Sciatic nerve (tissue), 2 donors: ENCODE measurements around the gene TMEM50B. TPM values are rescaled to one million over a fixed set of nuclear protein-coding genes. Genes with fewer than 3 reads are reported as not detected.

Experiments used
- ATAC-seq: fragments of 200-7000 bp; cut with Tn5 transposase; one replicate; pipeline ENCODE4 v1.9.1; 2020; ENCODE audit warnings: mild to moderate bottlenecking, moderate library complexity
- DNase-seq: peaks from one replicate; pipeline ENCODE4 v3.0.0-alpha.2; 2020; ENCODE audit warnings: low spot score
- intact Hi-C: fragments of 100-400 bp; cut with DNase I; formaldehyde crosslinking; loops from one replicate; pipeline ENCODE4 v1.14.2; 2022
- total RNA-seq: library from RNA; stranded (reverse); fragmentation: NEBNext Ultra II Directional; extraction: Animal tissue kit (Norgen Biotek cat#: 25700); gene quantifications from one replicate; pipeline ENCODE4 v1.2.1, GENCODE V29; 2021
- donor health status: DM: no; HTN: no; CAD: no.
- donor health status: DM: no; HTN: no; CAD: no.

TMEM50B gene
- total RNA-seq, 1 donor from 2014 or later: 60.9 TPM

- ATAC-seq (peak; percentile 40), DNase-seq (peak; percentile 84)
- intact Hi-C loops: no loop called here
Measured at GRCh38 chr21:33403786-33404585, 75.8 kb downstream of the TMEM50B start.

GRCh38 chr21:33403128-33403785 is 76.5 kb downstream of the TMEM50B start, which contains the start of gene IFNGR2:
IFNGR2 (plus strand) TSS chr21:33403413; CDS start chr21:33403544, 131 bp downstream.
- intact Hi-C loops: no loop called here
- peak; percentile 74 for DNase-seq
- ATAC-seq: peak; percentile 1

- intact Hi-C loops: no loop called here
- ATAC-seq: peak; percentile 66
- peak; percentile 83 for DNase-seq
Measured at GRCh38 chr21:33402001-33402979, 77.5 kb downstream of the TMEM50B start.

GRCh38 chr21:33401630-33401992 is 78.2 kb downstream of the TMEM50B start:
- ATAC-seq: no peak
- no peak for DNase-seq
- intact Hi-C loops: no loop called here

Other genes starting within 250 kb of the TMEM50B start
- gene IL10RB, start 213.6 kb downstream of the TMEM50B start, total RNA-seq: 25.5 TPM
- 61.7 TPM for gene IFNAR1, start 155.0 kb downstream of the TMEM50B start, total RNA-seq
- 70.1 TPM for gene IFNGR2, start 76.6 kb downstream of the TMEM50B start, total RNA-seq
- 2.2 TPM for gene DNAJC28, start 11.7 kb upstream of the TMEM50B start, total RNA-seq
- 63.0 TPM for gene GART, start 62.1 kb upstream of the TMEM50B start, total RNA-seq
- gene SON, start 63.1 kb upstream of the TMEM50B start, total RNA-seq: 375 TPM
- gene DONSON, start 108.7 kb upstream of the TMEM50B start, total RNA-seq: 15.3 TPM
- 59.2 TPM for gene CRYZL1, start 161.8 kb upstream of the TMEM50B start, total RNA-seq
- 88.8 TPM for gene ITSN1, start 162.5 kb upstream of the TMEM50B start, total RNA-seq